Measurements from ENCODE around the gene SP100.
"Not testable (repeated sequence)": the region's sequence is repeated elsewhere in the genome, so short reads cannot be mapped to it uniquely, and the experiment has no call there.

The SP100 gene

DNA sequence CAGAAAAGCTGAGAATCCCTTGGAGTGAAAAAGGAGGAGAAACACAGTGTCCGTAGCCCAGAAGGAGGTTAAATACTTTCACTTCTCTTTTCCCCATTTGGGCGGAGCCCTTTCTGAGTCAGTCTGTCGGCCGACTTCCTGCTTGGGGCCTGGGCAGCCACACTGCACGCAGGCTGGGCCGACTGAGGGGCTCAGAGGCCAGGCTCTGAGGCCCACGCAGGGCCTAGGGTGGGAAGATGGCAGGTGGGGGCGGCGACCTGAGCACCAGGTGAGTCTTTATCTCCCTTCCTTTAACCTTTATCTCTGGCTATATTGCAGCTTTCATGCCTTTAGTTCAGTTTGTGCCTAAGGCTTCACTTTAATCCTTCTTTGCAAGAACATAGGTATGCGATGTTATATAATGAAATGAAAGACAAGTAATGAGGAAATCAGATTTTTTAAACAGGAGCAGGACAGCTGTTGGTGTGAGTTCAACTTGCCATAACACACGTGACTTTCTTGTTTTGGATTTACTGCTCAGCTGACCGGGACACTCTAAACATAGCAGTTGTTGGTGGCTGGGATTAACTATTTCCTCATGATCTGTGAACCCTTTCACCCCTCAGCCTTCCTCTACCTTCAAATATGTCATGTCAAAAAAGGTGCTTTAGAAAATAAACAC lies at the start of gene SP100:
TSS of gene SP100 (plus strand) at position 141 of the 661 bp plus-strand sequence. CDS start at position 237, 96 bp downstream.
- no peak for DNase-seq

GRCh38 chr2:230382108-230382507 lies 33.9 kb upstream of the SP100 start:
- DNase-seq: no peak

- DNase-seq: no peak
Observed at GRCh38 chr2:230383453-230383852, 32.5 kb upstream of the SP100 start.

GRCh38 chr2:230384986-230385385 lies 31.0 kb upstream of the SP100 start:
- no peak for DNase-seq

GRCh38 chr2:230394301-230394700 lies 21.7 kb upstream of the SP100 start:
- DNase-seq: no peak

DNA sequence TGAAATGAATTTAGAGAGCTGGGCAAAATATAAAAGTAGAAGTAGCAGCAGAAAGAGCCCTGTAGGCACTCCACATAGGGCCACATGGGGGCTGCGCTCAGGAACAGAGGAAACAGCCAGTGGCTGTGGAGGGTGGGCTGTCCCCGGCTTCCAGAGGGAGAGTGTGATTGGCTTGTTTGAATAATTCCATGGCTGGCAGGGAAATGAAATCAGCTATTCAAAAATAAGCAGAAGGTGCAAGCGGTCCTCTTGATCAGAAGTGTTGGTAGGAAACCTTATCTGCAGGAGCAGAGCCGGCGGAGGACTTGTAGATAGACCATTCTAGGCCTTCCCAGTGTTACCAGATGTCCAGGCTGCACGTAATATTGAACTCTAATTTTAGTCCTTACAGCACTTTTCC lies 17.3 kb upstream of the SP100 start:
- not testable (repeated sequence) for DNase-seq

- DNase-seq: no peak
Observed at GRCh38 chr2:230400041-230400440, 16.0 kb upstream of the SP100 start.

GRCh38 chr2:230400454-230400853 lies 15.5 kb upstream of the SP100 start:
- no peak for DNase-seq

DNA sequence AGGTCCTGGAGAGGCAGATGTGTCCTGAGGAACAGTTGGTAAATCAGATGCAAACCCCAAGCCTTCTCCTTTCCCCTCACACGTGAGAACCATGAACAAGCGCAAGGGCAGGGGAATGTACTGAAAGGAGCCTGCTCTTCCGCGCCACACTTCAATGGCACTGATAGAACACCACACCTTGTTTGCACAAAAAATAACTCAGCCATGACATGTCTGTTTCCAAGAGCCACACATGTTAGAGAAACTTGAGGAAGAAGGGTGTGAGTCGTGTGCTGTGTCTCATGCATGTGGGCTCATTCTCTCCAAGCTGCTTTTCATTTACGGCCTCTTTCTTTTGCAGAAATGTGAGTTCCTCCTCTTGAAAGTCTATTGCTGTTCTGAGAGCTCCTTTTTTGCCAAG lies 15.0 kb upstream of the SP100 start:
- not testable (repeated sequence) for DNase-seq

DNA sequence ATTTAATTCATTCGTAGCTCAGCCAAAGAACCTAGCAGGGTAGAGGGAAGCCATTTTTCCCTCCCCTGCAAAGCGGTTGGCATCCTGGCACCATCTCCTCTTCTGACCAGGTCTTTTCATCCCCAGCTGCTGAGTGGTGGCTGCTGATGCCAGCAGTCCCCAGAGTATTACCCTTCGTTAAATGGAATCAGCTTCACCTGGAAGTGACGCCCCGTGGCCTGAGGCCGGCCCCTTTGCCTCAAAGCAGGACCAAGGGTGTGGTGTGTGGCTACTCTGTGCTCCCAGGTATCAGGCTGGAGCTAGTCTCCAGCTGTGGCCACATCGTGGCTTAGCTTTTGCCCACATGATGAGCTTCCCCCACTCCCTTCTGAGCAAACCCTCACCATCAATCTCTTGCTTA lies 12.3 kb upstream of the SP100 start:
- no peak for DNase-seq

DNA sequence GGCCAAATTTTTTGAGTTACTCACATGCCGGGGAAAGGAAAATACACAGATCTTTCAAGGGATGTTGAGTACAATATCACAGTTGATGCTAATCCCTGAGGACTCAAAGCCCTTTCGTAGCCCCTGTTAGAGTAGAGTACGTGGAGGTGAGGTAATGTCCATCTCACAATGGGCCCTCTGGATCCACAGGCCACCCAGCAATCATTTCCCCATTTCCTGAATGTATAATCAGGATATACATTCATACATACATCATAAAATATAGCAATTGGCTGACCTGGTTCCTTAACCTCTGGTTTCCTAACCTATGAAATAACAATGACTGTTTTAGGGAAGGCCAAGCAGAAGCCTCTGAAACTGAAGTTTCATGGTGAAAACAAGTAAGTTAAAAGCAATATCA lies 10.2 kb upstream of the SP100 start:
- no peak for DNase-seq

DNA sequence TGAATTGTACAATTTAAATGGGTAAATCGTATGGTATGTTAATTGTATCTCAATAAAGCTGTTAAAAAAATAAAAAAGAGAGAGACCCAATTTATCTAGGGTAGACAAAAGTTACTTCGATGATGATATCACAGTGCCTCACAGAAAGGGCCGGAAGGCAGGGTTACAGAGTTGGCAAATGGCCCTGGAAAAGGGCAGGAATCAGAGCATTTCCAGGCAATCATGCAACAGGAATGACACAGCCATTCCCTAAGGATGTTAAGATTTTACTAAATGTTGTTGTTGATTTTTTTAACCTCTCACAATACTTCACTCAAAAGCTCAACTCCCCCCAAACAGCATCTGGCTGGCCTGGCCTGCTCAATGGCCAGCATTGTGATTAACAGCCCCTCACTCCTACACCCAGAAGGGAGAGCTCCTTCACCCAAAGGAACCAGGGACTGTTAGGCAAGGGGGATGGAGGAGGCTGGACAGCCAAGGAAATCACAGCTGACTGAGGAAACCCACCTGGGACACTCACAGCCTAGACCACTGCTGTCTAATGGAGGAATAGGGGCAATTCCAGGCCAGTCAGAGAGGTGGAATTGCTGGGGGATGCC lies 7.7 kb upstream of the SP100 start:
- no peak for DNase-seq

GRCh38 chr2:230409316-230409715 lies 6.7 kb upstream of the SP100 start:
- not testable (repeated sequence) for DNase-seq

- no peak for DNase-seq
Observed at GRCh38 chr2:230410263-230410662, 5.7 kb upstream of the SP100 start.

- no peak for DNase-seq
Observed at GRCh38 chr2:230410861-230411569, 5.0 kb upstream of the SP100 start.

DNA sequence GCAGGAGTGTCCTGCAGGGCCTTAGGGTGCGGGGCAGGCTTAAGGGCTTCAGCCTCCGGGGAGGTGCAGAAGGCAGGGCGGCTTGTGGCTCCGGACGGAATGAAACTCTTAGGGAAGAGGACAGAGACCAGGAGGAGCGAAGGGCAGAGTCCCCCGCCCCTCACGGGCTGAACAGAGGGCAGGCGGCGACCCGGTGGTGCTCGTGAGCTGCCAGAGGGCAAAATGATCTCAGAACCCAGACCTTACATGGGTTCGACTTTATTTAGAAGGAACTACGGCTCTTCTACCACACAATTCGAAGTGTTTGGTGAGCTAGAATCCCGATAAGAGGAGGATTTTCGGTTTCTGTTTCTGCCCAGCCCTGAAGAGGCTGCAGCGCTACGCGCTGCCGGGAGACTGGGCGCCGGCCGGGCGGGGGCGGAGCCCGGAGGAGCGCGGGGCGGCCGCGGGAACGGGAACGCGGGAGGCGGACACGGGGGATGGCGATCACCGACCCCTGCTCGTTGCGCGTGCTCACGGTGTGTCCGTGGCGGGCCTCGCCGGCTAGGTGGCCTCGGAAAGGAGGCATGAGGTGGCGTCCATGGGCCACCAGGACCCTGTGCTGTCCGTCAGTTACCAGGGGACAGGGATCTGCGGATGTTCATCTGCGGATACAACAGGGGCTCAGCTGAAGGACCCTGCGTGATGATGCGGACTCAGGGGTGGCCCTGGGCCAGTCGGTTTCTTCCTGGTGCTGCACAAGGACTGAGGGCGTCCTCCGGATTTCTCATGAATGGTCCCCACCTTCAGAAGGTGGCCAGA lies 4.2 kb upstream of the SP100 start:
- peak; percentile 5 for DNase-seq

- DNase-seq: no peak
Observed at GRCh38 chr2:230412371-230412711, 3.7 kb upstream of the SP100 start.

GRCh38 chr2:230412846-230413245 lies 3.2 kb upstream of the SP100 start:
- DNase-seq: no peak

DNA sequence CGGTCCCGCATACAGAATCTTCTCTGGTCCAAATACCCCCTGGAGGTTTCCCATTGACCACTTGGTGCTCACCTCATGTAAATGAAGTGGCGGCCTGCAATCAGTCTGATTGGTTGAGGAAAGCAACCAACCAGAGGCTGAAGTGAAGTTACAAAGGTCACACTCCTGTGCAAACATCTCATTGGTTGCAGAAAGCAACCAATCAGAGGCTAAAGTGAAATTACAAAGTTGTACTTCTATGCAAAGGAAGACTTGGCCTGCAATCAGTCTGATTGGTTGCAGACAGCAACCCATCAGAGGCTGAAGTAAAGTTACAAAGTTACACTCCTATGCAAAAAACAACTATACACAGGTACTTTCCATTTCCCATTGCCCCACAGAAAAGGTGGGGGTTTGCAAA lies 2.5 kb upstream of the SP100 start:
- DNase-seq: no peak

- DNase-seq: no peak
Observed at GRCh38 chr2:230414302-230414701, 1.7 kb upstream of the SP100 start.

DNA sequence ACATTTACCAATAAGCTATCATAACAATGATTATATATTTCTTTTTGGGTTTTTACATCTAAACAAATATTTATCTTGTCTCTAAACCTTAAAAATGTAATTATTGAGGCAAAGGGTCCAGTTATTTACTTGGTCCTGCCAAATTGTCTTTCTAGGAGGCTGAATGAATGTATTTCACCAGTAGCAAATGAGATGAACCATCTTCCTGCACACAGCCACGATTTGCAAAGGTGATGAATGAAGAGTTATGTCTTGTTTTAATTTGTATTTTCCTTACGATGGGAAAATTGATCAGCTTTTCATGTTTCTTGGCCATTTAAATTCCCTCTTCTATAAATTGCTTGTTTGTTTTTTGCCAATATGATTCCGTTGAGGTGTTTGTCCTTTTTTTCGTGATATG lies 1.4 kb downstream of the SP100 start:
- no peak for DNase-seq

DNA sequence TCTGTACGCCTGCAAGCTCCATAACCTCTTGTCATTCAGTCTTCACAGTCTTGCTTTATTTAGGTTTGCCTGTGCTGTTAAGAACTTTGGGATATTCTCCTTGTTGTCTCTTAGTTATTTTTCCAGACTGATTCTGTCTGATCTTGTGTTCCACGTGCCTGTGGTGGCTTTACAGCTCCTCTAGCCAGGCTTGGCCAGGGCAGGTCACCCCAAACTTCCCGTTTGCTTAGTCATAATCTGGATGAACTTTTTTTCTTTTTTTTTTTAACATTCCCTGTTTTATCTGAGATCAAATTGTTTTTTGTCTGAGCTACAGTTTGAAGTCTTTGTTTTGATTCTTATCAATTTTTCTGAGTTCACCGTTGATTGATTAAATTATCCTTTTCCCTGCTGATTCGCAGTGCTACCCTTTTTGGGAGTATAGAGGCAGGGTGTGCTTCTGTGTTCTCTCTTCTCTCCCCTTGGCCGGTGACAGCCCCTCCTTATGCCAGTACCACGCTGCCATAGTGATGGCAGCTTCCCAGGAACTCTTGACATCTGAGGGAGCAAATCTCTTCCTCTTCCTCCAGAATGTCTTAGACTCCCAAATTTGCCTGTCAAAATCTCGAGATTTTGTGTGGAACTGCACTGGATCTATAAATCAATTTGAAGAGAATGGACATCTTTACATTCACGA lies 2.5 kb downstream of the SP100 start:
- no peak for DNase-seq

DNA sequence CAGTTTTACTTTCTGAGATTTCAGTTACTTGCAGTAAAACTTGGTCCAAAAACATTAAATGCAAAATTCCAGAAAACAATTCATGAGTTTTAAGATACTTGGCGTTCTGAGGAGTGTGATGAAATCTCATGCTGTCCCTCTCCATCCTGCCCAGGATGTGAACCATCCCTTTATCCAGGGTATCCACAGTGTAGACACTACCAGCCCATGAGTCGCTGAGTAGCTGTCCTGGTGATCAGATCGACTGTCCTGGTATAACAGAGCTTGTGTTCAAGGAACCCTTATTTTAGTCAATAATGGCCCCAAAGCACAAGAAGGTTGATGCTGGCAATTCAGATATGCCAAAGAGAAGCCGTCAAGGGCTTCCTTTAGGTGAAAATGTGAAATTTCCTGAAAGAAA lies 3.2 kb downstream of the SP100 start:
- no peak for DNase-seq

Data from NCI-H1105 (cell line).